GM21360 (cell line): ENCODE measurements around the gene PRKCH.
"Not testable (repeated sequence)": the region's sequence is repeated elsewhere in the genome, so short reads cannot be mapped to it uniquely, and the experiment has no call there.

Source experiments
- ATAC-seq: cut with Tn5 transposase; IDR thresholded peaks from one replicate; pipeline ENCODE4 v1.9.1; 2021; ENCODE audit warnings: mild to moderate bottlenecking, moderate library complexity; ENCODE audit not compliant: unreplicated experiment

PRKCH gene

DNA sequence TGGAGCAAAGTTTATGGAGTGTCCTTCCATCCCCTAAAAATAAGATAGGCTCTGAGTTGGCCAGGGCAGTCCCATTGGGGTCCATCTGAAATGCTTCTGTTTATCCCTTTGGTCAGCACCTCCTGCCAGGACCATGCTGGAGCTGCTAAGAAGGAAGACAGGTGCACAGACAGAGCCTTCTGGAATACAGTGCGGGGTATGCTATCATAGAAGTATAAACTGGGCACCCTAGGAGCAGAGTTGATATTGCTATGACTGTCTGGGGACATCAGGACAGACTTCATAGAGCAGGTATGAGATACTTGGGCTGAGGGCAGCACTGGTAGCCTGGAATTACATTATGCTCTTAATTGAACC is 203.5 kb downstream of the PRKCH start:
- no peak for ATAC-seq

DNA sequence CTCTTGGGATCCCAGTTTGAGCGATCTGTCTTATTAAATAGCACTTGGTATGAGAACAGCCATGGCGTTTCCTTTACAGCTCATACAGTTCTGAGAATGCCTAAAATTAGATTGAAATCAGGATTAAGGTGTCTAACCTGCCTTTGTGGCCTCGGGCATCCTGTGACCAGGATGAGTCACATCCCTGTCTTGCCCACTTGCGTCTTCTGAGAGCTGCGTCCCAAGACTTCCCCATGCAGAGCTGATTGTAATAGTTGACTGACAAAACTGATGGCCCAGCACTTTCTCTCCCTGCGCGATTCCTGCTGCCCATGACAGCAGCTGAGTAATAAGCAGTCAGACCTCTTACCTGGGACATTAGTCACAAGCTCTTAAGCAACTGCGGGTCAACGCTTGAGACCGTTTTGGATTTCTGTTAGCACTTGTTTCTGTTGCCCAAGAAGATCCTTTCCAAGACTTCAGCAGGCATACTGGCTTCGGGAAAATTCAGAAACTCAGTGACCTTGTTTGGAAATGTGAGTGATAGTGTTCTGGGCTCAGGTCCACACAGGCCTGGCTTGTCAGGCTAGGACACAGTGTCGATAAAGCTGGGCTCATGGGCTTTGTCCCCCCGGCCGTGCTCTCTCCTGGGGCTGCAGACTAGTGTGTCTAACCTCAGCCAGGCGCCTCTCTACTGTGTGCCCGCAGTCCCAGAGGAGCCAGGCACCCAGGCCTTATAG is 204.1 kb downstream of the PRKCH start:
- peak; percentile 80 for ATAC-seq

DNA sequence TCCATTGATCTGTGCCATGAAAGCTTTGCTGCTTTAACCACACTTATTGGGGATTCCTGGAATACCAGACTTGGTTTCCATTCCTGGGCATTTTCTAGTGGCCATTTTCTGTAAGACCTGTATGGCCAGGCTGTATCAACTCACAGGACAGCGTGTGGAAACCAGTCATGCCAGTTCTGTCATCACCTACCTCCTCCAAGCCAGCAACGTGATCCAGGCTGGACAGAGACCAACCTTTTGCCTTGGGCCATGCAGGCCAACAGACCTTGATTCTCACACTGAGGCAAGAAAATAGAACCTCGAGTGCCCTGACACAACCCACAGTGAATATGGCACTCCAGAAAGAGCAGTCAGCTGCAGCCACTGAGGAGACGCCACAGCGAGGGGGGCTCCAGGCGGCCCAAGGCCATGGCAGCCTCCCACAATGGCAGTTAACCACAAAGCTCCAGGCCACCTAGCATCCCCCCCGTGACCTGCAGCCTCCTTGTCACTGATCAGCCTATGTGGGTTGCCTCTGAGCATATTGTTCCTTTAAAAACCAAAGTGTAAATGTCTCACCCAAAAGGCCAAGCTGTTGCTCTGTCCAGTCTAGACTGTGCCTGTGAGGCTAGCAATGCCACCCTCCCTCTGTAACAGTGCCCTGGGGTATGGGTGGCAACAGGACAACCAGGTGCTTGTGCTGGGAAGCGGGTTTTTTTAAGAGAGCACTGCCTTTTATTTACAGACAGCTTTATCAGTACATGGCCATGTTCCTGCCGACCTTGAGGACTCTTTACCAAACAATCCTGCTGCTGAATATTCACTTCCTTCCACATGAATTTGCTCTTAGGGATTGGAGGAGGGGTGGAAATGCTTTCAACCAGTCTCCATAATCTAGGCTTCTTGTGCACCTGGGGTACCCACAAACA is 205.3 kb downstream of the PRKCH start:
- no peak for ATAC-seq

DNA sequence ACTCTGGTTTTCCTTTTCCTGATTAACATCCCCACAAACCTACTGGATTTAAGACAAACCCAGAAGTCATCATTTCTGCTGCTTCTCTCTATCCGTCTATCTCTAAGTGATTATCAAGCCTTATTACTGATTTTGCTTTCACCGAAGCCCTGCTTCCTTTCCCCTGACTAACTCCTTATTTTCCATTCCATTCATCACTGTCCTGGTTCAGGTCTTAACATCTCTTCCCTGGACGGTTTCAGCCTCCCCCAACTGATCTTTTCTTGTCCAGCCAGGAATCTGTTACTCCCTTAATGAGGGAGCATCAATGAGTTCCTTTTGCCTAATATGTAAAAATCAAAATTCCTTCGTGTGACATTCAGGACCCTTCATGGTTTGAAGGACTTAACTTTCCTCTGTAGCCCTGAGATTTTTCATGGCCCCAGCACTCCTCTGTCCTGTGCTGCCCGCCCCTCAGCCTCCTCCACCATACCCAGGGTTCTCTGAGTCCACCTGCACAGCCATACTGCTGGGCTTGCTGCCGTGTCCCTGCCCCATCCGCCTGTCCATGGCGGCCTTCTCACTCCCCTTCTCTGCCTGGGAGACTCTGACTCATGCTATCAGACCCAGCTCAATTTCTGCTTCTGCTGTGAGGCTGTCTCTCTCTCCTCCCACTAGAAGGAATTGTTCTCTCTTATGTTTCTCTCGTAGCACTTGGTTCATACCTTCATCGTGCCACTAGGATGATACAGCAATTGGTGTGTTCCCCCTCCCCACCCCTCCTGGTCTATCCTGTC is 206.1 kb downstream of the PRKCH start:
- ATAC-seq, result no peak

DNA sequence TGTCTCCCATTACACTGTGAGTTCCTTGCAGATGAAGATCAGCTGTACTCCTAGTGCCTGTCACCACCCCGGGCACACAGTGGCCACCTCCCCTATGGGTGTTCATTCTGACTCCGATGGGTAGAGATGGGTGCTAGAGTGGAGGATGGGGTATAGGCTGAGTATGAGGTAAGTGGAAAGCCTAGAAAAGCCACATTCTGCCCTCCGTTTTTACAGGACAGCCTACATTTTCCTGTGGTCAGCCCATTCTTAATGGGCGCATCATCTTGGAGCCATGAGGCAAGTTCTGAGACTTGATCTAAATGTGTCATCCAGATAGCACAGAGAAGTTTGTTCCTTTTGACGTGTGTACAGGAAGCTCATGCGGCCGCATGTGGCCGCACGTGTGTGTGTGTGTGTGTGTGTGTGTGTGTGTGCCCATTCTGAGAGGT is 207.2 kb downstream of the PRKCH start:
- no peak for ATAC-seq

- not testable (repeated sequence) for ATAC-seq
These were observed 208.0 kb downstream of the PRKCH start for GRCh38 chr14:61529360-61529759.

DNA sequence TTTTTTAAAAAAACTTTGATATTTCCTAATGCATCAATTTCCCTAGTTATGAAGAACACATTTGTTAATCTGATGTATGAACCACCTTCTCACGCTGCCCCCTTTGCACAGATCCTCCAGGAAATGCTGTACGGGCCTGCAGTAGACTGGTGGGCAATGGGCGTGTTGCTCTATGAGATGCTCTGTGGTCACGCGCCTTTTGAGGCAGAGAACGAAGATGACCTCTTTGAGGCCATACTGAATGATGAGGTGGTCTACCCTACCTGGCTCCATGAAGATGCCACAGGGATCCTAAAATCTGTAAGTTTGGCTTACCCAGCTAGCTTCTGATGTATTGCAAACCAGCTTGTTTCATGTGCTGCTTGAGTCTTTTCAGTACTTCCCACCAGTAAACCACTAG is 208.9 kb downstream of the PRKCH start:
- ATAC-seq, result no peak

- no peak for ATAC-seq
These were observed 209.5 kb downstream of the PRKCH start for GRCh38 chr14:61530896-61531295.

DNA sequence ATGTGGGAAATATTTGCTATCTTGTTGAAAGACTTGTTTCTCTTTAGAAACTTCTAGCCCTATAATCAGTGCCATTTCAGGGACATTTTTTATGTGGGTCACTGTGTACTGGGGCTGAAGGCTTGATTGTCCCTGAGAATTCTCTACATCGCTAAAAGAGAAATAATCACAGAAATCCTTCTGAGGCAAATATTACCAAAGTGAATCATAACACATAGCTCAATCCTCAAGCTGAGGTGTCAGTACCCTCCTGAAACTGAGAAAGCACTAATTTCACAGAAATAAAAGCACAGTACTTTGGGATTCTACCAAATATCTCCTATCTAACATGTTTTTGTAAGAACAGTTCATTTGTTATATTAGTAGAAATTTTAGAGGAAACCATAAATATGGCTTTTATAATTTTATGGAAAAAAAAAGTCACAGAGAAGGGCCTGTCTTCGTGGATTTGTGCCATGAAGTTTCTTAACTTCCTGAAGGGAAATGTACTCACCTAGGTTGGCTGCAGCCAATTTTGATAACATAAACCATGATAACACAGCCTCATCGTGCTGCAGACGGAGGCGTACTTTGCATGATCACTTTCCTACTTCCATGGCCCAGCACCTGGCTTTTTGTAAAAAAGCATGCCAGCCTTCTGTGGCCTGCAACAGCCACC is 210.2 kb downstream of the PRKCH start:
- no peak for ATAC-seq

GRCh38 chr14:61532123-61532505 is 210.7 kb downstream of the PRKCH start:
- no peak for ATAC-seq

DNA sequence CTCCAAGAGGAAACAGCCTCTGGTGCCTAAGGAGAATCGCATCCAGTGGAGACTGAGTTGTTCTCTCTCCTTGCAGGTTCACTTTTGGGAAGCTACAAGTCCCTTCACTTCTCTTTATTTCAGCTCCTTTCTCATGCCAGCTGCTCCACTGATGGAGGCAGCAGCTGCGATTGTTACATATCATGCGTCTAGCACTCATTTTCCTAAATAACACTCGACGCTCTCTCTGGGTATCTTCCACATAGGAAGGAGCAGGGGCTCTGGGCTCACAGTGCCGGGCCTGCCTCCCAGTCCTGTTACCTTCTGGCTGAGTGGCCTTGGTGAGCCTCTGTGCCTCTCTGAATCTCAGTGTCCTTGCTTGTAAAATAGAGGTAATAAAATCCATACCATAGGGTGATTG is 211.4 kb downstream of the PRKCH start:
- ATAC-seq, result no peak

- ATAC-seq, result no peak
These were observed 212.3 kb downstream of the PRKCH start for GRCh38 chr14:61533513-61534255.

GRCh38 chr14:61535032-61535431 is 213.7 kb downstream of the PRKCH start:
- ATAC-seq, result no peak

GRCh38 chr14:61535458-61535857 is 214.1 kb downstream of the PRKCH start:
- ATAC-seq, result no peak

- ATAC-seq, result no peak
These were observed 215.5 kb downstream of the PRKCH start for GRCh38 chr14:61536661-61537562.

DNA sequence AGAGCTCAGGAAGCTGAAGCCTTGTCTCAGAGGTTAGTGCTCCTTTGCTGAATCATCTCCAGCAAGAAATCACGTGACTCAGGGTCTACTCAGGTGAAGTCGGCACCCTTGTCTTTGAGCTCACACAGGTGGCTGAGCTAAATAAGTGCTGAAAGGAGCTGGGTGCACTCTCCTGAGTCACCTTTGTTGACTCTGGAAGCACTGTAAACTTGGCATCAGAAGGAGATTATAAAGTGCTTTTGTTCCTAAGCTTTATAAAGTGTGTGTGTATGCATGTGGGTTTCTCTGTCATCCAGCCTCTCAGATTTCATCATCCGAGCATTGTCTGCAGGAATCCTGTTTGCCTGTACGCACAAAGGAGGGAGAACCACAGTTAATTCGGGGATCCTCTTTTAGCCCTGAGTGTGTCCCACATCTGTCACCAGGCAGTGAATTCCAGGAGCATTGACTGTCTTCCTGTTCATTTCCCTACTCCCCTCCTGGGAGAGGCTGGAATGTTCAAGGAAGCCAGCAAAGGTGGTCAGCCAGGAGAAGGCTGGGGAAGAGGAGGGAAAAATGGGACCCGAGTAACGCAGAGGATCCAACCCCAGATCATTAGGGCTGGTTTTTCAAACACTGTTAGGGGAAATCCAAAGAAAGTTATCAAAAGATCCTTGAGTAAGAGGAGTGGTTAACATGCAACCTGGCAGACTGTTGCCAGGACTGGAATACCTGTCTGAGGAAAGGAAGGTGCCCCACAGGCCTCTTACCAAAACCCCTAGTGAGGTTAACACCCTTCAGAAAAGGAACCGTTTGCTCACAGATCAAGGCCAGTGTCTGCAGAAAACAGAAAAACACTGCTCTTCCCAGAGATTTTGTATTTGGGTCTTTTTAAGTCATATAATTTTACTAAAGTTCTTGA is 216.4 kb downstream of the PRKCH start:
- no peak for ATAC-seq

GRCh38 chr14:61538464-61539022 is 217.2 kb downstream of the PRKCH start:
- no peak for ATAC-seq

- no peak for ATAC-seq
These were observed 218.3 kb downstream of the PRKCH start for GRCh38 chr14:61539631-61540030.
